HG03342 (cell line): Measurements from ENCODE around the gene S100A9.
"Not testable (repeated sequence)": the region's sequence is repeated elsewhere in the genome, so short reads cannot be mapped to it uniquely, and the experiment has no call there.

ENCODE experiments used
- ATAC-seq: cut with Tn5 transposase; IDR thresholded peaks from one replicate; pipeline ENCODE4 v1.9.1; 2021; ENCODE audit warnings: mild to moderate bottlenecking, moderate library complexity; ENCODE audit not compliant: unreplicated experiment

Gene S100A9

GRCh38 chr1:153343811-153344717 lies 13.6 kb upstream of the S100A9 start:
- ATAC-seq: no peak

GRCh38 chr1:153344718-153345025 lies 13.0 kb upstream of the S100A9 start:
- no peak for ATAC-seq

GRCh38 chr1:153345187-153346076 lies 12.2 kb upstream of the S100A9 start:
- no peak for ATAC-seq

- no peak for ATAC-seq
Observed at GRCh38 chr1:153346077-153346723, 11.5 kb upstream of the S100A9 start.

- not testable (repeated sequence) for ATAC-seq
Observed at GRCh38 chr1:153347049-153347448, 10.6 kb upstream of the S100A9 start.

- ATAC-seq: no peak
Observed at GRCh38 chr1:153347856-153348255, 9.8 kb upstream of the S100A9 start.

- no peak for ATAC-seq
Observed at GRCh38 chr1:153348511-153349362, 8.9 kb upstream of the S100A9 start, which contains the start of gene PGLYRP4. Gene PGLYRP4 (minus strand): TSS chr1:153348841. CDS start chr1:153347932, 909 bp downstream.

- ATAC-seq: no peak
Observed at GRCh38 chr1:153349363-153350320, 8.0 kb upstream of the S100A9 start.

GRCh38 chr1:153350321-153350957 lies 7.2 kb upstream of the S100A9 start:
- ATAC-seq: no peak

- no peak for ATAC-seq
Observed at GRCh38 chr1:153352523-153352922, 5.1 kb upstream of the S100A9 start.

- ATAC-seq: no peak
Observed at GRCh38 chr1:153353226-153353947, 4.3 kb upstream of the S100A9 start.

- no peak for ATAC-seq
Observed at GRCh38 chr1:153354515-153355193, 3.0 kb upstream of the S100A9 start.

GRCh38 chr1:153355445-153356071 lies 2.1 kb upstream of the S100A9 start:
- ATAC-seq: no peak

GRCh38 chr1:153356392-153357075 lies 1.1 kb upstream of the S100A9 start:
- ATAC-seq: no peak

GRCh38 chr1:153357076-153357852 lies 390 bp upstream of the S100A9 start:
- no peak for ATAC-seq

GRCh38 chr1:153358691-153358975 lies 979 bp downstream of the S100A9 start:
- ATAC-seq: no peak
